Activated CD8-positive, alpha-beta T cell treated with anti-CD3 and anti-CD28 coated beads for 36 hours (primary cell): ENCODE results near the gene RHEB. TPM values are rescaled to one million over a fixed set of nuclear protein-coding genes. Genes with fewer than 3 reads are reported as not detected.

Experiments used
- ATAC-seq: fragments of 200-7000 bp; cut with Tn5 transposase; one replicate; pipeline ENCODE4 v1.10.0; 2021; ENCODE audit warnings: mild to moderate bottlenecking, moderate library complexity
- CTCF ChIA-PET: fragments of 350-600 bp; sonication (Branson Sonifier 250); formaldehyde crosslinking; loops from one replicate; lab custom pipeline; 2021; ENCODE audit warnings: antibody characterized with exemption; lab: Charles Lee
- POLR2A ChIA-PET: fragments of 350-600 bp; sonication (Branson Sonifier 250); formaldehyde crosslinking; loops from one replicate; lab custom pipeline; 2021; ENCODE audit warnings: antibody characterized with exemption; lab: Charles Lee
- DNase-seq: peaks from one replicate; pipeline ENCODE4 v3.0.0-alpha.2; 2020
- H3K27ac Mint-ChIP-seq: one replicate; pipeline ENCODE4 v1.8.0; 2021; ENCODE audit warnings: mild to moderate bottlenecking, mixed read lengths
- H3K27me3 Mint-ChIP-seq: one replicate; pipeline ENCODE4 v1.8.0; 2021; ENCODE audit warnings: mixed read lengths
- H3K36me3 Mint-ChIP-seq: one replicate; pipeline ENCODE4 v1.8.0; 2021; ENCODE audit warnings: low read depth, mixed read lengths
- H3K4me1 Mint-ChIP-seq: one replicate; pipeline ENCODE4 v1.8.0; 2021; ENCODE audit warnings: low read depth, mixed read lengths
- H3K4me3 Mint-ChIP-seq: one replicate; pipeline ENCODE4 v1.8.0; 2021; ENCODE audit warnings: mild to moderate bottlenecking, moderate library complexity, mixed read lengths
- H3K9me3 Mint-ChIP-seq: one replicate; pipeline ENCODE4 v1.8.0; 2021; ENCODE audit warnings: mixed read lengths
- intact Hi-C: fragments of 100-400 bp; cut with micrococcal nuclease; formaldehyde crosslinking; loops from one replicate; pipeline ENCODE4 v1.10.0; 2022
- total RNA-seq, 2 experiments: library from RNA; stranded (reverse); gene quantifications; one replicate each; pipeline ENCODE4 v1.2.3, GENCODE V29; 2021
- TF ChIP-seq, protein P1 (sequence below): fragments of 200-600 bp; IDR thresholded peaks from one replicate; pipeline ENCODE4 v1.8.0; 2022; ENCODE audit warnings: antibody characterized with exemption, mild to moderate bottlenecking

RHEB gene
- total RNA-seq, 2 experiments from 2014 or later = 42.0 to 42.6 TPM

DNA sequence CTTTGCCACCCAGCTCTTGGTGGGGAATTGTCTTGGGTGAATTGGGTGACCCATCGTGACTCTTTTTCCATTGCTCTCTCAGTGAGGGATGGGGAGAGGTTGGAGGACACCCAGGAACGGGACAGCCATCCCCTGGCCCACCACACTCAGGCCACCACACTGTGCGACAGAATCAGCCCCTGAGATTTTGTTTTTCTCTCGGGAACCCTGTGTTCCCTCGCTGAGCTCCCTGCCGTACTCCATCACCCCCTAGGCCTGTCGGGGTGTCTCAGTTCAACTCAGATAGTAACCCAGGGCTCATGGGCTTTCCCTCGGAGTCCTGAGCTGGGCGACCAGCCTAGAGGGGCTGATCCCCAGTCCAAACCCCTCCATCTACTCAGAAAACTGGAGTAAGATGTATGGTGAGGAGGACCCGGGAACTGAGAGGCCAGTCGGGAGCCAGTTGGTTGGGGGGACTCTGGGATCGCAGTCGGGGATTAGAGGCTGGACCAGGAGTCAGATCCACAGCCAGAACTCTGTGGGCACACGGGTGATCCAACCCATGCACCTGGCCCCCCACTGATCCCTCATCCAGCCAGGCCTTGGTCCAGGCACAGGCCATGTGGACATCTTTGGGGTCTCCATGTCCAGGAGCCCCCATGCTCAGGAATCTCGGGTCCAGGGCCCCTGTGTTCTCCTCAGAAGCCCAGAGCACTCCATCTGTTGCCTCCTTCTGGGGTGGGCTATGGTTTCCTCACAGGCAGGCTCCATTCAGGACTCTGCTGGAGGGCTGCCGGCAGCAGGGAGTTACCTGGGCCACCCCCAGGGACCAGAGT, 89.1 kb downstream of the RHEB start:
- Mint-ChIP-seq H3K4me3 (no peak overlapping the region), H3K4me1 (peaks cover 52% of the 10 kb centered on the region), H3K27ac (no peak overlapping the region), H3K9me3 (no peaks in the 10 kb centered on the region), H3K36me3 (no peaks in the 10 kb centered on the region), H3K27me3 (no peaks in the 10 kb centered on the region)
- TF ChIP-seq, protein P1, sequence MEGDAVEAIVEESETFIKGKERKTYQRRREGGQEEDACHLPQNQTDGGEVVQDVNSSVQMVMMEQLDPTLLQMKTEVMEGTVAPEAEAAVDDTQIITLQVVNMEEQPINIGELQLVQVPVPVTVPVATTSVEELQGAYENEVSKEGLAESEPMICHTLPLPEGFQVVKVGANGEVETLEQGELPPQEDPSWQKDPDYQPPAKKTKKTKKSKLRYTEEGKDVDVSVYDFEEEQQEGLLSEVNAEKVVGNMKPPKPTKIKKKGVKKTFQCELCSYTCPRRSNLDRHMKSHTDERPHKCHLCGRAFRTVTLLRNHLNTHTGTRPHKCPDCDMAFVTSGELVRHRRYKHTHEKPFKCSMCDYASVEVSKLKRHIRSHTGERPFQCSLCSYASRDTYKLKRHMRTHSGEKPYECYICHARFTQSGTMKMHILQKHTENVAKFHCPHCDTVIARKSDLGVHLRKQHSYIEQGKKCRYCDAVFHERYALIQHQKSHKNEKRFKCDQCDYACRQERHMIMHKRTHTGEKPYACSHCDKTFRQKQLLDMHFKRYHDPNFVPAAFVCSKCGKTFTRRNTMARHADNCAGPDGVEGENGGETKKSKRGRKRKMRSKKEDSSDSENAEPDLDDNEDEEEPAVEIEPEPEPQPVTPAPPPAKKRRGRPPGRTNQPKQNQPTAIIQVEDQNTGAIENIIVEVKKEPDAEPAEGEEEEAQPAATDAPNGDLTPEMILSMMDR = no peak
- ATAC-seq = no peak
- CTCF ChIA-PET = interaction anchor here (1.0 to 1.8 kb wide), 6 partner anchors 10 to 120 kb away, joined by 3 to 10 read pairs (median 4); partner anchors contain the start of gene CRYGN
- no peak for DNase-seq
- POLR2A ChIA-PET = interaction anchor here (1.0 to 2.4 kb wide), 4 partner anchors 10 to 125 kb away, joined by 3 to 12 read pairs (median 3); partner anchors contain the start of gene CRYGN
- intact Hi-C loops = no loop called here

DNA sequence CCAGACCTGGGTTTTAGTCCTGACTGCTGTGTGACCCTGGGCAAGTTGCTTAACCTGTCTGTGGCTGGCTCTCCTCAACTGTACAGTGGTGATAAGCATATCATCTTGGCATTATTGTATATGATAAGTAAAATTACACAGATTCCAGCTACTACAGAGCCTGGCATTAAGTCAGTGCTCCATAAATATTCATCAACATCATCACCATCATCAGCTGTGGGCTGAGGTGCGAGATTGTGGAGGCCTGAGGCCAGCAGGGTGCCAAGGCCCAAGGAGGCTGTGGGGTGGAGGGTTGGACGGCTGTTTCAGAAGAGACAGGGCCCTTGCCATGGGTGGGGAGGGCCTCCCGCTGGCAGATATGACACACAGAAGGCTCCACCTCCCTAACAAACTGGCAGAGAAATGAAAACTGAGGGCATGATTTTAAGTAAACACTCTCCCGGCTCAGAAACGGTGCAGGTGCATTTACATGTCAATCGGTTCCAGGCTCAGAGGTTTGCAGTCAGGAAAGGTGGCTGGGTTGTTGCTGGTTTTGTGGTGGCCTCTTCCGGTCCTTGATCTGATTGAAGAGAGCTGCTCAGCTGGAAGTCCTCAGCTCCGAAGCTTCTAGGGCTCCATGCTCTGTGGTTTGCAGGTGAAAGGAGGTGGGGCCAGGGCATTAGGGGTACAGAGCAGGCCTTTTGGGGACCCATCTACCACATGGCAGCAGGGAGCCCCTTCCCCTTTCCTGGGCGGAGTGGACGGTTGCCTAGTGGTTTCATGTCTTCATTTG, 89.9 kb downstream of the RHEB start:
- TF ChIP-seq, protein P1 = no peak
- H3K36me3 Mint-ChIP-seq = no peaks in the 10 kb centered on the region
- intact Hi-C loops = no loop called here

DNA sequence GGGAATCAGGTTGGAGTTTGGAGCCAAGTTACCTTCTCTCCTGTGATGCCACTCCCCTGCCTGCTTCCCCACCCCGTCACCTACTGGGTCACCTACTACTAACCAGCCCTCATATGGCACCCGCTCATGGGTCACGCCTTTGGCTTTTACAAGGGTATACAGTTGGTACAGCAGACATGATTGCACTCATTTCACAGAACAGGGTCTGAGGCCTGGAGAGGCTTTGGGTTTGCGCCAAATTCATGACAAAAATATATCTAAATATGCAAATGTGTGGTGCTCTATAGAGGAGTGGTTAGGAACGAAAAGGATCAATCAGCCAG, 90.5 kb downstream of the RHEB start:
- H3K4me1 Mint-ChIP-seq = peaks cover 52% of the 10 kb centered on the region

More for the DNA sequence above, 89.9 kb downstream of the RHEB start:
- peak; percentile 71 for DNase-seq
- Mint-ChIP-seq H3K9me3 (no peaks in the 10 kb centered on the region), H3K4me1 (peaks cover 52% of the 10 kb centered on the region), H3K27me3 (no peaks in the 10 kb centered on the region), H3K4me3 (peak overlapping the region; percentile 23), H3K27ac (peak overlapping the region; percentile 67)
- peak; percentile 40 for ATAC-seq
- ChIA-PET POLR2A (interaction anchor here (1.0 to 2.4 kb wide), 4 partner anchors 11 to 124 kb away, joined by 3 to 12 read pairs (median 3); partner anchors contain the start of gene CRYGN), CTCF (interaction anchor here (1.0 to 1.8 kb wide), 5 partner anchors 10 to 120 kb away, joined by 3 to 10 read pairs (median 3); partner anchors contain the start of gene CRYGN)

DNA sequence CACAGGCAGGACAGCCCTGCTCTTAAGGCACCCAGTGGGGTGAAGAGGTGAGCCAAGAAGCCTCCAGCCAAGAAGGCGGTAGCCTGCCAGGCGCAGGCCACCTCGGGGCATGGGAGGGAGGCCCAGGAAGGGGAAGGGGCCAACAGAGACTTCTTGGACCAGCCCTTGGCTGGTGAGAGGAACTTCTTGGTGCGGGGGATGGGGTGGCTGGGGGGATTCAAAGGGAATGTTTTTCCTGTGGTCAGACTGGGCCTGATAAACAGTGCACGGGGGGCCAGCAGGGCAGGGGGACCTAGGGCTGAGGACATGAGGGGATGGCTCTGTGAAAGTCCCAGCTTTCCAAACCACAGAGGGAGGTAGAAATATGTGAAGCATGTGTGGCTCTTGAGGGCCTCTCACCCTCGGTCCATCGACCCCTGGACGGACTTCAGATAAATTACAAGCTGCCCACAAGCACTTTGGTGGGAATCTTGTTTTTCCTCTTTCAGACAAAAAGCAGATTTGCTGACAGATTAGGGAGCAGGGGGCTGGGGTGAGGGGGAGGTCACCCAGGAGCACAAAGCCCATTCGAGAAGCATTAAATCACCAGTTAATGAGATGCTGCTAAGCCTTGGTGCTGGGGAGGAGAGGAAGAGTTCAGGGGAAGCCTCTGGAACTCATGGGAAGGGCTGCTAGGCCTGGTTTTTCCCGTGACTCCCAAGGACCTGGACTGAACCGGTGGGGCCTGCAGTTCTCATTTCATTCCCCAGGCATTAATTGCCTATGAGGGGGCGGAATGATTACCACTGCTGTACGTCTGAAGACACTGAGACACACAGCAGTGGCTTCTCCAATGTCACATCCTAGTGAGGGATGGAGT, 91.1 kb downstream of the RHEB start:
- Mint-ChIP-seq H3K9me3 (no peaks in the 10 kb centered on the region), H3K4me3 (no peak overlapping the region), H3K27me3 (no peaks in the 10 kb centered on the region), H3K4me1 (peaks cover 52% of the 10 kb centered on the region), H3K27ac (peak overlapping the region; percentile 20), H3K36me3 (no peaks in the 10 kb centered on the region)
- ATAC-seq (no peak), DNase-seq (no peak)
- ChIA-PET POLR2A (interaction anchor here (1.3 kb wide), 1 partner anchor 13 kb away, joined by 4 read pairs; no protein-coding TSS in a partner anchor), CTCF (interaction anchor here (0.9 to 1.1 kb wide), 2 partner anchors 20 to 60 kb away, joined by 3 read pairs; no protein-coding TSS in a partner anchor)
- intact Hi-C loops = no loop called here
- TF ChIP-seq, protein P1 = no peak

More for the DNA sequence above, 90.5 kb downstream of the RHEB start:
- DNase-seq (no peak), ATAC-seq (no peak)
- Mint-ChIP-seq H3K4me3 (no peak overlapping the region), H3K27ac (no peak overlapping the region), H3K9me3 (no peaks in the 10 kb centered on the region), H3K27me3 (no peaks in the 10 kb centered on the region), H3K36me3 (no peaks in the 10 kb centered on the region)
- TF ChIP-seq, protein P1 = no peak
- ChIA-PET CTCF (interaction anchor here (1.1 to 1.8 kb wide), 2 partner anchors 11 to 19 kb away, joined by 3 to 5 read pairs; partner anchors contain the start of gene CRYGN), POLR2A (no interaction called here)
- intact Hi-C loops = no loop called here
